Measurements from ENCODE around the gene INSC.

Gene INSC

DNA sequence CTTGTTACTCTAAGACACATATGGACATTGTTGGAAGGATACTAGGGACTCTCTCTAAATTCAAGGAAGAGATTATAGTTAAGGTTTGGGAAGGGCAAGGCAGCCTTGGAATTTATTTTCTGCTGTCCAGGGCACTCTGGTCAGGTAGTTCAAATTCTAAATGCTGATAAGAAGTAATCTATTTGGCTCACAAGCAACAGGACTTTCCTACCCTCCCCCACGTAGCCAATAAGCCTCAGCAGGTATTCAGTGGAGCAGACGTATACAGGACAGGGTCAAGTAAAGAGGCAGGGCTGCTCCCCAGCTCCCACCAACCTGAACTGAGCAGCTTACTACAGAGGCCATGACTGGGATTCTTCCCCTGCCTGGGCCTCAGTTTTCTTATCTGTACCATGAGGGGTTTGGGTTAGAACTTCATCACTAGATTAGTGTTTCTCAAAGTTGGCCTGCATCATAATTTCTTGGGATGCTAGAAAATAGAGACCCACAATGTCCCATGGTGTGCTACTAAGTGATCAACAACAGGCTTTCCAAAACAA lies 6.1 kb upstream of the INSC start:
- DNase-seq (ENCODE audit: low read depth in 2 of 2): no peak

DNA sequence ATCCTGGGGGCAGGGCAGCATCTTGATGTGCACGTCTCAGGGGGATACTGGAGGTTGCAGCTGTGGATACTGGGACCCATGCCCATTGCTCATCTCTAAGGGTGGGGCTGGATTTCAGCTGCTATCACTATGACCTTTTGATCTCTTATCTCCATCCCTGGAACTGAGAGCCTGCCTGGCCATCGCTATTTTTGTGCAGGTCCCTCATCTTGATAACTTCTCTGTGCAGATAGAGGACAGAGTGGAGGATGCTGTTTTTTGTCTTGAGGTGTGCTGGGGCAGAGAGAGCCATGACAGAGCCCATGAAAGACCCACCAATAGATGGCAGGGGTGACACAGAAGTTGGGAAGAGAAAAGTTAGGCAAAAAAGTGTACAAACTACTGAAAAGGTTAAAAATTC lies 5.1 kb upstream of the INSC start:
- DNase-seq (ENCODE audit: low read depth in 2 of 2): no peak

DNA sequence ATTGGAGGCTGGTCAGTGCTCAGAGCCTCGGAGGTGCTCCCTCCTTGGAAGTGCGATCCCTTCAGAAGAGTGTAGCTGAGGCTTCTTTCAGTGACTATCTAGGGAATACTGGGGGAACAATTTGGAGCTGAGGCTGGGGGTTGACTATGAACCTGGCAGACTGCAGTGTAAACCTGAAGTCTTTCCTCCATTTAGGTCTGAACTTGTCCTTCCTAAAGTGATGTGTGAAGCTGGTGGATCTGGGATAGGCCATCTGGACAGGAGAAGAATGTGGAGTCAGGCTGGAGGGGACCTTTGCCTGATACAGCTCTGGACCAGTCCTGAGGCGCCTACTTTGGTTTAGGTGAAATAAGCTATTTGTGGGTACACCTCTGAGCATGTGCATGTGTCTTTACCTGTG lies 3.5 kb upstream of the INSC start:
- no peak for DNase-seq (ENCODE audit: low read depth in 2 of 2)

DNA sequence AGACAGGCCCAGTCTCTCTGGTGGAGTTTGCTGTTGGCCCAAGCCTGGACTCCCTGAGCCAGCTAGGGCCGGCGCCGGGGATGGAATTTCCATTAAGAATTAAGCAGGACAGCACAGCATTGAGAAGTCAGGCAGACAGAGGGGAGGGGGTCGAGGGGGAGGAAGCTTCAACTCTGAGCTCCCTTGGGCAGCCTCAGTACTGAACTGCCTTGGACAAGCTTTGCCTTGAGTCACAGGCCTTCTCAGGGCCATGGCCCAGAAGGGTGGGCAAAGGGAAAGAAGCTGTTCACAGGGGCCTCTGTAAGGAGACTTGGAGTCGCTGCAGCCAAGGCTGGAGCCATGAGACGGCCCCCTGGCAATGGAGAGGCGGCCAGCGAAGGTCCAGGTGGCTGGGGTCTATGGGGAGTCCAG lies 2.6 kb upstream of the INSC start:
- DNase-seq (ENCODE audit: low read depth in 2 of 2): no peak

DNA sequence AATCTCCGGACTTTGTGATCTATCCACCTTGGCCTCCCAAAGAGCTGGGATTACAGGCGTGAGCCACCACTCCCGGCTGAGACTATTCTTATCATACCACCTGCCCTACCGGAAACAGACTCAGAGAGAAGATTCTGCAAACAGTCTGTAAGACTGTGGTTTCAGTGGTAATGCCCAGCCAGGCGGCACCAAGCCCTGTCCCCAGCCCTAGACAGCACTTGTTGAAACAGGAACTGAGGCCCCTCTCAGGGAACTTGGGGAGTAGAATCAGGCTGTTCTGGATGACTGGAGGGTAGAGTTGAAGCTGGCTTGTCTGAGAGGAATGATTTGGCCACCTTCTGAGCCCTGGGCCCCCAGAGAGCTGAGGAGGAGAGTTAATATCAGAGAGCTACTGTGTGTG lies 1.3 kb upstream of the INSC start:
- no peak for DNase-seq (ENCODE audit: low read depth in 2 of 2)

DNA sequence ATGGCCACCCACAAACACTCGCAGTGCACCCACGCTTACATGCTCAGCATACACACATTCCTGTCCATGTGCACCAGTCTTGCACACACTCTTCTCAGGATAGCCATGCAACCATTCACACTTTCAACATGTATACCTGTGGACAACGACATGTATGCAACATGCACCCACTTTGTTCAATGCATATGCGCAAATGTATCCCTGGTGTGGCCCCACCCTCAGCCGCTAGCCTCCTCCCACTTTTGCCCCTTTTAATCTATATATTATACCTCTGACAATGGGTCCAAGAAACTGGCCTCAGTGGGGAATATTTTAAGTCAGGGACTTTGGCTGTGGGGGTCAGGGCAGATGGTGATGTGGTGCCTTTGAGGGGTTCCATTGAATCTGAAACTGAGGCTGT lies 963 bp downstream of the INSC start:
- no peak for DNase-seq (ENCODE audit: low read depth in 2 of 2)

DNA sequence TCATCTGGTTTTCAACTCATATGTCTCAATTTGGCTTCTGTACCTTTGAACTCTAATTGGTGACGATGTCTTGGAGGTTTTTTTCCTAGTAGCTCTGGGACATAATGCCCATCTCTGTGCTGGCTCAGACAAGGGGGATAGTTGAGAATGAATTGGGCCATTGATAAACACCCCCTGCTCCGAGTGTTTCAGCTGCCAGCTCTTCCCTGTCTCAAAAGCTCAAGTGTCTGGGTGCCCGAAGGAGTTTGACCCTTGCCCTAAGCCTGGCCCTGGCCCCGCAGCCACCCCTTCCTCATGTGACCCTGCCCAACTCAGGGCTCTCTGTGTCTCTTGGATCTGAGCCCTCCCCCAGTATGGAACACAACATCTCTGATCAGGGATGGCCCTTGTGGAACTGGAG lies 3.0 kb downstream of the INSC start:
- no peak for DNase-seq (ENCODE audit: low read depth in 2 of 2)

DNA sequence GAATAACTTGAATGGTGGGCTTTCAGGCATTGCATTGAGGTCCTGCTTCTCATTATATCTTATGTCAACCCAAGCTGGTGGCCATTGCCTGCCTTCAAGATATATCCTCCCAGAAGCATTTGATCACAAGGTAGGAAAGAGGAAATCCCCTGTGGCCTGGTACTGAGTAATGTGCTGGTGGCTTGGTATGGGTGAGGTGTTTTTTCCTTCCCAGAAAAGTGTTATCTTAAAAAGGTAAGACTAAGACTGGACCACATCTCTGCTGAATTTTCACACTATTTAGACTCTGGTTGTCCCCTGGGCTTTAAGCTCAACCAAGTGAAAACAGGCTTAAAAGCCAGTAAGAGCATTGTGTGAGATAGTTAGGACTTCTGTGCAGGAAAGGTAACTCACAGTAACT lies 3.7 kb downstream of the INSC start:
- no peak for DNase-seq (ENCODE audit: low read depth in 2 of 2)

DNA sequence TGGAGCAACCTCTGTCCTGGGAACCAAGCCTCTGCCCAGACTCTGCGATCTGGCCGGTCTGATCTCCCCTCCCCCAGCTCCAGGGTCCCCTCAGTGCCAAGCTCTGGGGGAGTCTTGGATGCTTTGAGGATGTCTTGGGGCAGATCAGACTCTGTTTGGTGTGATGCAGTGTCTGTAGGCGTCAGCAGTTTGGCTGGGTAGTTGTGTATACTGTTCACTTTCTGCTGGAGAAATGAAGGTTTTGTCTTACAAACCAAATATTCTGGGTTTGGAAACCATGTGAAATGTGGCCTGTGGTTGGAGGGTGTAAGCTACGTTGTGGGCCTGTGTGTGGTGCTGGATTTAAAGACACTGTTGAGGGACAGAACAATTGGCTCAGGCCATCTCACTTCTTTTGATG lies 4.6 kb downstream of the INSC start:
- DNase-seq (ENCODE audit: low read depth in 2 of 2): no peak

DNA sequence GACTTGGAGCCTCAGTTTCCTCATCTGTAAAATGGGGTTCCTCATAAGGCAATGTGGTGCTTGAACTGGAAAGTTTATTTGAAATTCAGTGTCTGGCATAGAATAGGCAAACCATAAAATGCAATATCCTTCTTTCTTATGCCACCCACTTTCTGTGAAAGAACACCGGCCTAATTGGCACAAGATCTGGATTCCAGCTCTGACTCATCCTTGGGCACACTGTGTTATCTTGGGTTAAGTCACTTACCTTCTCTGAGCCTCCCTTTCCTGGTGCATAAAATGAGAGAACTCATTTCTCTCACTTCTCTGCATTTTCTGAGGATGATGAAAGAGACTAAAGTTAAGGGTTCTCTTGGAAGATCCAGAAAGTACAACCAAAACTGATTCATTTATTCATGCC lies 5.1 kb downstream of the INSC start:
- DNase-seq (ENCODE audit: low read depth in 2 of 2): no peak

DNA sequence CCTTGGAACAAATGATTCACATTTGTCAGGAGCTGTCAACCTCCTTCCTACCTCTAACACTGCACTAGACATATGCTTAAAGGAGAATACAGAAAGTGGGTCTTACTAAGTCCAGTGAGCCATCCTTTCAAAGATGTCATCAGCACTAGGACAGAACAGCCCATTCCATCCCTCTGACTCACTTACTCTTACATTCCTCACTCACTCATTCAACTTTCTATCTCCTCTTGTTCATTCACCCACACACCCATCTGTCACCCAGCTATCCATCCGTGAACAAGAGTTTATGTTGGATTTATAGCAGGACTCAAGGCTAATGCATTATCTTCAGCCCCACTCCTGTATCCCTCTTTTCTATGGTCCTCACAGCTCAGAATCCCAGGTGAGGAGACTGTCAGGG lies 9.1 kb downstream of the INSC start:
- no peak for DNase-seq (ENCODE audit: low read depth in 2 of 2)

DNA sequence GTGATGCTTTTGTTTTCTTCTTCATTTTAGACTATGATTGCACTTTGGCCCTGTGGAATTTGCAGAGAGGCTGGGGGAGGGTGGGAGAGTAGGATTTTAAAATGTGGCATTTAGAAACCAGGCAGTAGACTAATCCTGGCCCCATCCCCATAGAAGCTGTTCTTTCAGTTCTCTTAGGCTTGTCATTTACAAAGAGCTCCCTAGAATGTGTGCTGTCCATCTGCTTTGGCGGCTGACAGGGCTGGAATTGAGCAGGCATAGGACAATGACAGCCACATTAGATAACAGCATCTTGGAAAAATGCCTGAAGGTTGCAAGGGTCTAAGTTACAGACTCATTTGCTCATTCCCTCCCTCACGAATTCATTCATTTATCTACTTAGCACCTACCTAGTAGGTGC lies 9.8 kb downstream of the INSC start:
- no peak for DNase-seq (ENCODE audit: low read depth in 2 of 2)

DNA sequence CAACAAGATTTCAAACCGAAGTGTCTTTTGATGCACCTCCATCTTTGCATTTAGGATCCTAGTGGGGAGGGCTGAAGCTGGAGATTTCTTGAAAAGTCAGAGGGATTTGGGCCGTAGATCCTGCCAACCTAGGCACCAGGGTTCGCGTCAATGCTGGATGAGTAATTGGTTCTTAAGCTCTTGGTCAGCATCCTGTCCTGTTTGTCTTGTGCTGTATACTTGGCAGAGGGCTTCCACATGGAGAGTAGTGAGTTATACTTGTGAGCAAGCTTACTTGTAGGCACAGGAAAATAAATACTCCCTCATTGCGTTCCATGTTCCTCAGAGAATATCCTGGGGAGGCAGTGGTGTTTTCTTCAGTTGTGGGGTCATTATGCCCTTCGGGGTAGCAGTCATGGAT lies 12.6 kb downstream of the INSC start:
- no peak for DNase-seq (ENCODE audit: low read depth in 2 of 2)

DNA sequence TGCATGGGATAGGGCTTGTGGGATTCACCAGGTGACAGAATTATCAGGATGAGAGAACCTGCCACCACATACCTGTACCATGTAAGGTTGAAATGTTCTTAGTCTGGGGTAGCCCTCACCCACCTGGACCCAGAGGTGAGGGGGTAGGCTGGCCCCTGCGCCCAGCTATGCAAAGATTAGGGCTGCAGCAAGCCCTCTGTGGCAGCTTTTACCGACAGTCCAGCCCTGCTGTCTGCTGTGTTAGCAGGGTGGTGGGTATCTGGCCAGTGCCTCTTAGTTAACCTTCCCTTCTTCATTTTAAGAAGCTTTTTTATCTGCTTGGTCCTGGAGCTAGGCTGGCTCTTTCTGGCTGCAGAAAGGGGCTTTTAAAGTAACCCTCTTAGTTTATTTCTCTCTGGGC lies 13.9 kb downstream of the INSC start:
- no peak for DNase-seq (ENCODE audit: low read depth in 2 of 2)

DNA sequence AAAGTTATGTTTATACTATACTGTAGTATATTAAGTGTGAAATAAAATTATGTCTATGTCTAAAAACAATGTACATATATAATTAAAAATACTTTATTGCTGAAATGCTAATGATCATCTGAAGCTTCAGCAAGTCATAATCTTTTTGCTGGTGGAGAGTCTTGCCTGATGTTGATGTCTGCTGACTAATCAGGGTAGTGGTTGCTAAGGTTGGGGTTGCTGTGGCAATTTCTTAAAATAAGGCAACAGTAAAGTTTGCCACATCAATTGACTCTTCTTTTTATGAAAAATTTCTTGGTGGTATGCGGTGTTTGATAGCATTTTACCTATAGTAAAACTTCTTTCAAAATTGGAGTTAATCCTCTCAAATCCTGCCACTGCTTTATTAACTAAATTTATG lies 21.4 kb downstream of the INSC start:
- no peak for DNase-seq (ENCODE audit: low read depth in 2 of 2)

DNA sequence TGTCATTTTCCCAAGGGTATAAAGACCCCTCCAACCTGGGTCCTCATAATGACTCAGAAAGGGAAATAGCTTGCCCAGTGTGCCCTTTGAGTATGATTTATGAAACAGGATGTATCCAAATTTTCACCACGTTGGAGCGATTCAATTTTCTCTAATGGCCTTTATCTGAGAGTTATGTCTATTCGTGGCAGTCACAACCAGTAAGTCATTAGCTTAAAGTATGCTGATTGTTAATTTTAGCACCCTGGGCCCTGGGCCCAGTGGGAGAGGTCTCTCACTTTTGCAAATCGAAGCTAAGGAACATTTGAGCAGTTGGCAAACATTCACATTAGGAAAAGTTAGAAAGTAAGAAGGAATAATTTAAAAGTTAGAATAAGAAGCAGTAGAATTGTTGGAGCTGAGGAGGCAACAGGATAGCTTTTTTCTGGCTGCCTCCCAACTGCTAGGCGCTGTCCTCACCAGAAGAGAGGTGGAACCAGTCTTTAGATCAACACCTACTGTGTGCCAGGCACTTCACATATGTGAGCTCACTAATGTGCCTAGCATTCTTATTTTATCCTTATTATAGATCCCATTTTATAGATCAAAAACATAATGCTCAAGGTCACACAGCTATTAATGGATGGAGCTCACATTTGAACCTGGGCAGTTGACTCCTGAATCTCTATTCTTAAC lies 24.5 kb downstream of the INSC start:
- no peak for DNase-seq (ENCODE audit: low read depth in 2 of 2)

DNA sequence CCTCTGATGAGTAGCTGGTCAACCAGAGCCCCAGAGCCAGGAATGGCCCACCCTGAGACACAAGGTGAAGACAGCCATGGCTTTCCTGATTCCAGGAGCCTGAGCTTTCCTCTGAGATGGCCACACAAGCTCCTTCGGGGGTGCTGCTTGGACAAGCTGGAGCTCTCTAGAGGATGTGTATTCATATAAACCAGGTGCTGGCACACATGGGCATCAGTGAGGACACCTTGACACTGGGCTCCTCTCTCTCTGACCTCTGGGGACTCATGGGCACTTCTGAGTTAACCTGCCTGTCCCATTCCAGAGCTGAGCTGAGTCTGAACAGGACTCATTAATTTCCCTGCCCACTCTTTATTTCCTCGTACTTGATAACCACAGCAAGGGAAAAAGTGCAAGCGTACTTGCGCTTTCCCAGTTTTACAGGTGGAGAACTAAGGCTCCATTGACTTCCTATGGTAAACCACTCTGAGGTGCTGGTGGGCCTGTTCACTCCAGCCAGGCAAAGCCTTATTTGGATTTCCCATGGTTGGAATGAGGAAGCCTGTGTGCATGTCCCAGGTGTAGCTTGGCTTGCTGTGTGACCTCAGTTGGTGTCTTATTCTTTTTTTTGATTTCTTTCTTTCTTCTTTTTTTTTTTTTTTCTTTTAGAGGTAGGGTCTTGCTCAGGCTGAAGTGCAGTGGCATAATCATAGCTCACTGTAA lies 25.4 kb downstream of the INSC start:
- DNase-seq (ENCODE audit: low read depth in 2 of 2): no peak

DNA sequence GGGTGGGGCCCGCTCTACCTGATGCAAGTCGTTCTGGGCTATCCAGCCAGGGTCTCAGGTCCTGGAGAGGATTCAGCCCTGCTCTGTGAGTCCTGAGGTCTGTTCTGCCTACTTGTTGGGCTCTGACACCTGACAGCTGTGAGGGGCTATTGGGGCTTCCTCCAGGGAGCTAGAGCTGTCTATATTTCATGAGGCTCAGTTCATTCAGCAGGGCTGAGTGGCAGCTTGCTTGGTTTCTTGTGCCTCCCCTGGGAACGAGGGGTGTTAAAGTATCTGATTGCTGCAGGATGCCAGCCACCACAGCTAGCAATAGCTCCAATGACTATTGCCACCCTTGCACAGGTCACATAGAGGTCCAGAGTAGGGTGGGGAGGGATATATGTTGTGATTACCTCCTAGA lies 26.7 kb downstream of the INSC start:
- DNase-seq (ENCODE audit: low read depth in 2 of 2): no peak

DNA sequence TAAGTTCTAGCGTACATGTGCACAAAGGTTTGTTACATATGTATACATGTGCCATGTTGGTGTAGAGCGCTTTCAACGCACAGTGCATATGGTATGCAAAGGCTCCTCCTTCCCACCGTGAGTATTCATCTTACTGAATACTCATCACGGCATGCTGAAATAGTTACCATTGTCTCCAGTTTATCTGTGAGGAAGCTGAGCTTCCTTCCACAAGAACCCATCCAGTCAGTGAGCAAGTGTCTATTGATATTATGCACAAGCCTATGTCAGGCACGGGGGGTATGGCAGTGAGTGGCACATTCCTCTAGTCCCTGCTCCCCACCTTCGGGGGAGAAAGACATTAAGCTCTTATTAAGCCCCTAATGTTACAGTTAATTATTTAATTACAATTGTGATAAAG lies 28.1 kb downstream of the INSC start:
- DNase-seq (ENCODE audit: low read depth in 2 of 2): no peak

DNA sequence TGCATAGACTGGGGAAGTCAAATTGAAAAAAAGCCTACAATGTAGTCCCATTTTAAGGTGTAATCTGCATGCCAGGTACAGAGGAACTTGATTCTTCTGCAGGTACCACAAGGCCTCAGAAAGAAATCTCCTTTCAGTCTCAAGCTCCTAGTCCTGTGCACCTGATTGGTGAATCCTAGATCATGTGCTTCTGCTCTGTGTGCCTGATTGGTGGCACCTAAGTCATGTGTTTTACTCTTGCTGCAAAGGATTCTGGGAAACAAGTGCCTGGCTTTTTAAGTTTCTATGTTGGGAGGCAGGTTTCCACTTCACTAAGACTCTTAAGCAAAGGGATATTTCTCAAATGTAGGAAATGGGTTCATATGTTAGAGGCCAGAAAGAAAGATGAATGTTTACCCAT lies 29.1 kb downstream of the INSC start:
- DNase-seq (ENCODE audit: low read depth in 2 of 2): no peak

DNA sequence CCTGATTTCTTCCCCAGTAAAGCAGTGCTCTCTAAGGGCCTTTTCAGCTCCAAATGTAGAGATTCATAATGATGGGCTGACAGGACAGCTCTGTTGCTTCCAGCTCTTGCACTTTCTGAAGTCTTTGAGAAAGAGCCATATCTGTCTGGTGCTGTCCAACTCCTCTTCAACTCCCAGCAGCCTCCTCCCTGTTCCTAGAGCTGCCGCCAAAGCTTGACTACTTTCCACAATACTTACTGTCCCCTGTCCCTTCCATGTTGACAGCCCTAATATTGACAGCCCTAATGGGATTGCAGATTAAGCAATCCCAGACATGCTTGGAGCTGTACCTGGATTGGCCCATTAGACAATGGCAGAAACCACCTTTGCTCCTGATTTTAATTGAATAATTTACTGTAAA lies 29.6 kb downstream of the INSC start:
- no peak for DNase-seq (ENCODE audit: low read depth in 2 of 2)

DNA sequence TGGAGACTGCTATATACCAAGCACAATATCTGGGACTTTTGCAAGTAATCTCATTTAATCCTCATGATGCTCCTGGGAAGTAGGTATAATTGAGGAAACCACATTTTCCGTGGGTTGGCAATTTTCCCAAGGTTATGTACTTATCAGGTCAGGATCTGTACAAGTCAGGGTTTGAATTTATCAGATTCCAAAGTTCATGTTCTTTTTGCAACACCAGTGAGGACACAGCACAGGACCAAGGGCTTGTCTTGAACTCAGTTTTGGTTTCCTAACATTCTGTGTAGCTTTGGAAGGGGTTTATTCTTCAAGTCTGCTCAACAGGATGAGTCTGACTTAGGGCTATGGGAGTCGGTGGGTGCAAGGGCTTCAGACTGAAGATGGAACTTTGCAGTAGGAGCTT lies 30.4 kb downstream of the INSC start:
- no peak for DNase-seq (ENCODE audit: low read depth in 2 of 2)

DNA sequence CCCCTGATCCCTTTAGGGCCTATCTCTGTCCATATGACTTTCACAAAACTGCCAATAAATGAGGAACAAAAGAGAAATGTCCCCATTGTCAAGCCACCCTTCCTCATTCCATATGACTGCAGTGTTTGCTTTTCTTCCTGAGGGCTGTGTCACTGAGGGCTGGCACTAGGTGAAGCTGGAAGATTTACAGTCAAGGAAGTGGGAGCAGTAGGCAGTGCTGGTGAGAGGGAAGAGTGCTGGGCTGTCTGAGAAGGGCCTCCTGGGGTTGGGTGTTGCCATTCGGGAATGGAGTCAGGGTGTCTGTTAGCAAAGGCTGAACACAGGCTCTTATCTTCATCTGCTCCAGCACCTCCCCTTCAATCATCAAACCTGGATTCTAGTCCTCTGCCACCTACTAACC lies 30.9 kb downstream of the INSC start:
- DNase-seq (ENCODE audit: low read depth in 2 of 2): no peak

Data from stimulated activated CD4-positive, alpha-beta T cell treated with anti-CD3 and anti-CD28 coated beads, Interleukin-1b, Interleukin-23, amount 100 ng/mL, for 1 hour (primary cell).